Trophoblast cell (in vitro differentiated cells and primary cell): ENCODE results near the gene TMEM154.

Source experiments
- DNase-seq, 2 donors: peaks; one replicate each; pipeline ENCODE4 v3.0.0-alpha.2; 2016
- H2AFZ ChIP-seq: 2 replicates; pipeline ENCODE4 v1.6.1; 2013; ENCODE audit warnings: low read length, moderate library complexity, mild to moderate bottlenecking; ENCODE audit not compliant: insufficient read depth, poor library complexity
- H2AK5ac ChIP-seq: 2 replicates; pipeline ENCODE4 v1.6.1; 2013; ENCODE audit warnings: mild to moderate bottlenecking, low read length
- H2BK120ac ChIP-seq: 2 replicates; pipeline ENCODE4 v1.6.1; 2013; ENCODE audit warnings: low read length, mild to moderate bottlenecking, moderate library complexity; ENCODE audit not compliant: insufficient read depth, poor library complexity
- H2BK12ac ChIP-seq: 2 replicates; pipeline ENCODE4 v1.6.1; 2013; ENCODE audit warnings: mild to moderate bottlenecking, low read length, moderate library complexity
- H2BK5ac ChIP-seq: 2 replicates; pipeline ENCODE4 v1.6.1; 2013; ENCODE audit warnings: low read length, low read depth, moderate library complexity, mild to moderate bottlenecking; ENCODE audit not compliant: poor library complexity
- H3K14ac ChIP-seq: 2 replicates; pipeline ENCODE4 v1.6.1; 2013; ENCODE audit warnings: mild to moderate bottlenecking, low read length
- H3K18ac ChIP-seq: 2 replicates; pipeline ENCODE4 v1.6.1; 2013; ENCODE audit warnings: mild to moderate bottlenecking, low read length
- H3K23ac ChIP-seq: 2 replicates; pipeline ENCODE4 v1.6.1; 2013; ENCODE audit warnings: low read length
- H3K27ac ChIP-seq: 2 replicates; pipeline ENCODE4 v1.5.1; 2013; ENCODE audit warnings: low read depth, mild to moderate bottlenecking, inconsistent platforms, low read length, moderate library complexity
- H3K27me3 ChIP-seq: 2 replicates; pipeline ENCODE4 v1.6.1; 2013; ENCODE audit warnings: inconsistent platforms, mild to moderate bottlenecking, low read length, moderate library complexity; ENCODE audit not compliant: insufficient read depth
- H3K36me3 ChIP-seq, 2 experiments: 1 replicate in 1 of 2; 2 replicates in 1 of 2; pipeline ENCODE4 v1.6.1; 2013; ENCODE audit warnings: low read length in 2 of 2, mild to moderate bottlenecking in 2 of 2, moderate library complexity in 1 of 2; ENCODE audit not compliant: insufficient read depth in 2 of 2, control insufficient read depth in 1 of 2
- H3K4ac ChIP-seq: 2 replicates; pipeline ENCODE4 v1.6.1; 2013; ENCODE audit warnings: low read depth, mild to moderate bottlenecking, low read length, moderate library complexity
- H3K4me1 ChIP-seq, 2 experiments: 1 replicate in 1 of 2; 2 replicates in 1 of 2; pipeline ENCODE4 v1.6.1; 2013; ENCODE audit warnings: low read length in 2 of 2, mild to moderate bottlenecking in 2 of 2, moderate library complexity in 1 of 2; ENCODE audit not compliant: insufficient read depth in 2 of 2, control insufficient read depth in 1 of 2
- H3K4me2 ChIP-seq: 2 replicates; pipeline ENCODE4 v1.6.1; 2013; ENCODE audit warnings: inconsistent platforms, mild to moderate bottlenecking, low read length, moderate library complexity
- H3K4me3 ChIP-seq: 2 replicates; pipeline ENCODE4 v1.5.1; 2013; ENCODE audit warnings: mild to moderate bottlenecking, low read depth, low read length, inconsistent platforms
- H3K79me1 ChIP-seq: one replicate; pipeline ENCODE4 v1.6.1; 2013; ENCODE audit warnings: low read length
- H3K79me2 ChIP-seq: 2 replicates; pipeline ENCODE4 v1.6.1; 2013; ENCODE audit warnings: low read length, mild to moderate bottlenecking; ENCODE audit not compliant: control insufficient read depth, insufficient read depth, poor library complexity
- H3K9ac ChIP-seq: 2 replicates; pipeline ENCODE4 v1.6.1; 2013; ENCODE audit warnings: mild to moderate bottlenecking, low read length
- H3K9me3 ChIP-seq: 2 replicates; pipeline ENCODE4 v1.6.1; 2013; ENCODE audit warnings: low read depth, mild to moderate bottlenecking, control low read depth, inconsistent platforms, low read length; ENCODE audit not compliant: insufficient read depth
- H4K12ac ChIP-seq: 2 replicates; pipeline ENCODE4 v1.6.1; 2013; ENCODE audit warnings: low read depth, mild to moderate bottlenecking, low read length, moderate library complexity
- H4K8ac ChIP-seq: 2 replicates; pipeline ENCODE4 v1.6.1; 2013; ENCODE audit warnings: low read depth, mild to moderate bottlenecking, low read length, moderate library complexity
- H4K91ac ChIP-seq: one replicate; pipeline ENCODE4 v1.6.1; 2013; ENCODE audit warnings: low read depth, mild to moderate bottlenecking, low read length, moderate library complexity
- WGBS: extraction: QIAGEN DNeasy Blood & Tissue Kit; methylation state at CpG from one replicate; pipeline ENCODE4 v1.1.7; 2013; ENCODE audit warnings: missing lambda C conversion rate; ENCODE audit not compliant: insufficient read length, insufficient coverage; ENCODE audit errors: extremely low coverage; 5-methylcytosine and 5-hydroxymethylcytosine counted together

Gene TMEM154

DNA sequence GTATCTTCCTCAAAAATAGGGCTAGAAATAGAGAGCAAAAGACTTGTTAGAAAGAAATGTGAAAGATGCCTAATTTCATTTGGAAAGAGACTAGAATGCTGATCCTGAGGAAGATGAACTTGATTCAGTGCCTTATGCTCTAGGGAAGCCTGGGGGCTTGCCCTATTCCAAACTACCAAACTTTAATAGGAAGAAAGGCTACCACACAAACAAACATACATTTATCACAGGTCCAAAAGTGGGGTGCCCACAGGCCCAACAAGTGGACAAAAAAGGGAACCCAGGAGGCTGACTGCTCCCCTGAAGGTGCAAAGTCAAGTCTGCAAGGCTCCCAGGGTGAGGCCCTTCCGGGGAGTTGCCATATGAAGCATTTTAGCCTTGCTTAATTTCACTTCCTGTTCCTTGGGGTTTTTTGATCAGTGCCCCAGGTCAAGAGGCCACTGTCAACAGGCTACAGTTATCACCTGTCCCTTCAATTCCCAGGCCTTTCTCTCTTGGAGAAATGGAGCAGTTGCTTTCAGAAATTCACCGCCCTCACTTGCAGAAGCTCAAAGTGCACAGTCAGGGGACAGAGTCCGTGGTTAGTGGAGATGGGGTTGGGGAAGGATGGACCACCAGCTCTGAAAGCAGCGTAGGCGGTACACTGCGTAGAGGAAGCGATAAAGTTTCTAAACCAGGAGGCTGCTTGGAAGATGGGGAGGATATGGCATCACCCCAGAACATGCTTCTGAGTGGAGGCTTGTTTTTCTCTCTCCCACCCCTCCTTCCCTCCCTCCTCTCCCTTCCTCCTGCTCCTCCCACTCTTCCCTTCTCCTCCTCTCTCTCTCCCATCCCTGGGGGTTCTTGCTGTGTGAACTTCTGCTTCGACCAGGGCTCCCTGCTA lies 36.4 kb downstream of the TMEM154 start:
- Histone ChIP-seq H2BK120ac (no peak overlapping the region), H4K8ac (no peak overlapping the region), H2BK12ac (no peak overlapping the region), H3K79me1 (no peaks in the 10 kb centered on the region), H3K9ac (no peak overlapping the region), H3K79me2 (no peaks in the 10 kb centered on the region), H3K23ac (no peak overlapping the region), H4K12ac (no peak overlapping the region), H2AK5ac (no peak overlapping the region), H3K27me3 (no peaks in the 10 kb centered on the region), H3K4me2 (no peak overlapping the region), H3K36me3 (peaks cover 0 to 2% of the 10 kb centered on the region in 2 experiments), H2BK5ac (no peak overlapping the region), H2AFZ (no peak overlapping the region), H3K4me3 (no peak overlapping the region), H3K4ac (no peak overlapping the region), H3K14ac (no peak overlapping the region), H4K91ac (no peak overlapping the region), H3K9me3 (no peaks in the 10 kb centered on the region), H3K27ac (no peak overlapping the region), H3K4me1 (no peaks in the 10 kb centered on the region), H3K18ac (no peak overlapping the region)
- WGBS, result no CpG with 5 or more reads among the region's 8 CpGs
- peak in 1 of 2 donors; percentile 9 for DNase-seq

DNA sequence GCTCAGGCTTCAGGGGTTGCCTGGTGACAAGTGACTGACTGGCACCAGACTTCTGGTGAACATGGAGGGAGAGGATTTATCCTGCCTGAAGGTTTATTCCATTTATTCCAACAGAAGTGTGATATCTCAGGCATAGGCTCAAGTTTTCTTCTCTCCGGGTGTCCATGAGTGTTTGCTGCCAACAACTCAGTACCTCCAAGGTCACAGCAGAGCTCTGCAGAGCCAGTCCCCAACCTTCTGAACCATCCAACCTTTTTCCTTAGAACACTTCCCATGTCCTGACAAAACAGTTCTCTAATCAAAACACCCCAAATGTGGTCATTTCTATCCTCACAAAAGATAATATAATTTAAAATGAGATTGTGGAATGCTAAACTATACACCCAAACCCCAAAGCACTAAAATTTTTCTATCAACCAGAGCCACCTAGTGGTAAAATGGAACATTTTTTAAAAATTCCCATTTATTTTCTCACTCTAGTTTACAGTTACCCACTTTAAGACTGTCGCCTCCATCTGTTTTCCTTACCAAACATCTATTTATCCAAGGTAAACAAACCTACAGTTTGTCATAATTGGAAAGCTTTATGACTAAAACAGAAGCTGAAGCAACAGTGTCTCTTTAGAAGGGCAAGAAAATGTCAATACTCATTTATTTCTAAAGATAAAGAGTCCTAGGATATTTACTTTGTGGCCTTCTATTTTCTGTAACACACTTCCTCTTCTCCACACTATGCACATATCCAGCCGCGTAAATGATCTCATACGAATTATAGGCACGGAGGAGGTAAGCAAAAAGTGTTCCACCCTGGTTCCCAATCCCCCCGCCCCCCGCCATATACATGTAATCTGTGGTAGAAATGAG lies 39.5 kb downstream of the TMEM154 start:
- no peak overlapping the region for H3K9ac ChIP-seq
- H2BK12ac ChIP-seq, result no peak overlapping the region
- no peak overlapping the region for H4K8ac ChIP-seq
- no peak overlapping the region for H3K27ac ChIP-seq
- WGBS, result no CpG with 5 or more reads among the region's 8 CpGs
- no peaks in the 10 kb centered on the region for H3K9me3 ChIP-seq
- no peak overlapping the region for H2BK120ac ChIP-seq
- H2AFZ ChIP-seq, result no peak overlapping the region
- H2AK5ac ChIP-seq, result no peak overlapping the region
- H4K12ac ChIP-seq, result no peak overlapping the region
- peaks cover 2 to 3% of the 10 kb centered on the region in 2 experiments for H3K36me3 ChIP-seq
- H3K4me2 ChIP-seq, result no peak overlapping the region
- no peak overlapping the region for H3K18ac ChIP-seq
- H3K27me3 ChIP-seq, result no peaks in the 10 kb centered on the region
- no peak overlapping the region for H2BK5ac ChIP-seq
- H4K91ac ChIP-seq, result no peak overlapping the region
- H3K4ac ChIP-seq, result no peak overlapping the region
- H3K79me2 ChIP-seq, result no peaks in the 10 kb centered on the region
- no peak overlapping the region for H3K23ac ChIP-seq
- H3K14ac ChIP-seq, result no peak overlapping the region
- no peaks in the 10 kb centered on the region for H3K79me1 ChIP-seq
- H3K4me1 ChIP-seq, result no peaks in the 10 kb centered on the region
- peak in 1 of 2 donors; percentile 63 for DNase-seq
- H3K4me3 ChIP-seq, result no peak overlapping the region

DNA sequence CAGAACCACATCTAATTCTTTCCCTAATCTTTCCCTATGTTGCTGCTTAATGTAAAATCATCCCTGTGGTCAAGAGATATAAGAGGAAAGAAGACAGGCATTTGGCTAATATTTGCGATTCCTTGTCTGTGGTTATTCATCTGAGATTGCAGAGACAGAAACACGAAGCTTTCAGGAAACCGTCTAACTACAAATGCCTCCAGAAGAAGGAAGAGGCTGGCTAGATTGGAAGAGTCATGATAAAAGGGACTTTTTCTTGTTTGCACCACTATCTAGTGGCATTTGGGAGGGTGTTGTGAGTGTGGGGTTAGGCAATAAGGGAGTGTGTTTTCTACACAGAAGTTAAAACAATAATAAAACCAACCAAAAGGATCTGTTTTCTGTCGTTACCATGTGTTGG lies 43.9 kb downstream of the TMEM154 start:
- Histone ChIP-seq H3K4me3 (no peak overlapping the region), H3K4me2 (no peak overlapping the region), H2BK12ac (no peak overlapping the region), H3K4ac (no peak overlapping the region), H2BK5ac (no peak overlapping the region), H3K36me3 (peaks cover 2 to 5% of the 10 kb centered on the region in 2 experiments), H2BK120ac (no peak overlapping the region), H3K23ac (no peak overlapping the region), H4K12ac (no peak overlapping the region), H2AFZ (no peak overlapping the region), H3K18ac (no peak overlapping the region), H2AK5ac (no peak overlapping the region), H3K4me1 (peaks cover 4% of the 10 kb centered on the region in 2 experiments), H4K91ac (no peak overlapping the region), H3K79me2 (no peaks in the 10 kb centered on the region), H3K79me1 (no peaks in the 10 kb centered on the region), H3K27ac (no peak overlapping the region), H3K9ac (no peak overlapping the region), H3K14ac (no peak overlapping the region), H3K9me3 (peaks cover 2% of the 10 kb centered on the region), H4K8ac (no peak overlapping the region), H3K27me3 (no peaks in the 10 kb centered on the region)
- DNase-seq, result peak in 1 of 2 donors; percentile 9
- WGBS, result no CpG with 5 or more reads among the region's 4 CpGs

DNA sequence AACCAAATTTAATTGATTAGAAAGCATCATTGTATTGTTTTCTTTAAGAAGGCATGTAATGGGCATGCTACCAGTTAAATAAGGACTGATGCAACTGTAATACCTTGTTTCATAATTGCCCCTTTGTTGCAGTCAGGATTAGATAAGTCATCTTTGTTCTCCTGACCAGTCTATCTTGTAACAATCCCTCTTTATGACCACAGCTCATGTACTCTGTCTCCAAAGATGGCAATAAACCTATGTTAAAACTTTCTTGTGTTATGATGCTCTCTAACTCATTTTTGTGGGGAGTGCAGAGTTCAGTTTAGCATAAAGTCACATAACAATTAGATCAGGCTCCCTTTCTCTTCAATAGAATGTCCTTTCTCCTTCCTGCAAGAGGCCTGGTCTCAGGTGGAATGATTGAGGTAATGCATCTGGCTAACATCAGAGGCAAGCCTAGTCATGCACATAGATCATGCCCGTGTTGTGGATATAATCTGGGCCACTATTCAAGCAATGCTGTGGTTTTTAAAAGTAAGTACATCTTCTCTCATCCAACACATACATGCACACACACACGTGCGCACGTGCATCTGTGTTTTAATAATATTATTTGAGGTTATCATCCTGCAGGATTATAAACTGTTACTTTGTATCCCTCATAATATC lies 45.6 kb downstream of the TMEM154 start:
- Histone ChIP-seq H4K12ac (no peak overlapping the region), H3K27me3 (no peaks in the 10 kb centered on the region), H2AK5ac (no peak overlapping the region), H3K79me2 (no peaks in the 10 kb centered on the region), H3K18ac (no peak overlapping the region), H3K27ac (no peak overlapping the region), H4K8ac (no peak overlapping the region), H3K9ac (no peak overlapping the region), H4K91ac (no peak overlapping the region), H3K4me1 (peaks cover 4% of the 10 kb centered on the region in 2 experiments), H3K14ac (no peak overlapping the region), H2AFZ (no peak overlapping the region), H3K36me3 (peaks cover 2 to 6% of the 10 kb centered on the region in 2 experiments), H3K4ac (no peak overlapping the region), H3K79me1 (no peaks in the 10 kb centered on the region), H2BK12ac (no peak overlapping the region), H3K4me2 (no peak overlapping the region), H2BK120ac (no peak overlapping the region), H3K9me3 (peaks cover 2% of the 10 kb centered on the region), H2BK5ac (no peak overlapping the region), H3K23ac (no peak overlapping the region), H3K4me3 (no peak overlapping the region)
- no CpG with 5 or more reads among the region's 4 CpGs for WGBS
- peak in 1 of 2 donors; percentile 43 for DNase-seq
